ACC112 (cell line): Measurements from ENCODE around the gene MBP.

Experiments
- H2AFZ ChIP-seq: fragments of 200-600 bp; sonication (generic); one replicate; pipeline ENCODE4 v1.6.0; 2017; ENCODE audit warnings: antibody characterized with exemption, low read length; ENCODE audit not compliant: unreplicated experiment
- H3K27ac ChIP-seq: fragments of 200-600 bp; sonication (generic); 2 replicates; pipeline ENCODE4 v1.5.1; 2014; ENCODE audit warnings: low read depth, mild to moderate bottlenecking, antibody characterized with exemption, low read length, moderate library complexity
- H3K27me3 ChIP-seq: fragments of 200-600 bp; sonication (generic); 2 replicates; pipeline ENCODE4 v1.6.1; 2014; ENCODE audit warnings: mild to moderate bottlenecking, antibody characterized with exemption, low read length, moderate library complexity, mixed read lengths; ENCODE audit not compliant: insufficient read depth
- H3K36me3 ChIP-seq: fragments of 200-600 bp; sonication (generic); 2 replicates; pipeline ENCODE4 v1.6.1; 2016; ENCODE audit warnings: mild to moderate bottlenecking, antibody characterized with exemption, low read length, moderate library complexity, mixed read lengths; ENCODE audit not compliant: insufficient read depth
- H3K4me1 ChIP-seq: fragments of 200-600 bp; sonication (generic); one replicate; pipeline ENCODE4 v1.6.1; 2016; ENCODE audit warnings: low read length, mixed read lengths; ENCODE audit not compliant: insufficient read depth, unreplicated experiment, control insufficient read depth
- H3K4me3 ChIP-seq: fragments of 200-600 bp; sonication (generic); 2 replicates; pipeline ENCODE4 v1.5.1; 2014; ENCODE audit warnings: mild to moderate bottlenecking, low read depth, low read length
- H3K79me2 ChIP-seq: fragments of 200-600 bp; sonication (generic); one replicate; pipeline ENCODE4 v1.6.0; 2016; ENCODE audit warnings: low read length; ENCODE audit not compliant: control insufficient read depth, unreplicated experiment, insufficient read depth

Gene MBP

DNA sequence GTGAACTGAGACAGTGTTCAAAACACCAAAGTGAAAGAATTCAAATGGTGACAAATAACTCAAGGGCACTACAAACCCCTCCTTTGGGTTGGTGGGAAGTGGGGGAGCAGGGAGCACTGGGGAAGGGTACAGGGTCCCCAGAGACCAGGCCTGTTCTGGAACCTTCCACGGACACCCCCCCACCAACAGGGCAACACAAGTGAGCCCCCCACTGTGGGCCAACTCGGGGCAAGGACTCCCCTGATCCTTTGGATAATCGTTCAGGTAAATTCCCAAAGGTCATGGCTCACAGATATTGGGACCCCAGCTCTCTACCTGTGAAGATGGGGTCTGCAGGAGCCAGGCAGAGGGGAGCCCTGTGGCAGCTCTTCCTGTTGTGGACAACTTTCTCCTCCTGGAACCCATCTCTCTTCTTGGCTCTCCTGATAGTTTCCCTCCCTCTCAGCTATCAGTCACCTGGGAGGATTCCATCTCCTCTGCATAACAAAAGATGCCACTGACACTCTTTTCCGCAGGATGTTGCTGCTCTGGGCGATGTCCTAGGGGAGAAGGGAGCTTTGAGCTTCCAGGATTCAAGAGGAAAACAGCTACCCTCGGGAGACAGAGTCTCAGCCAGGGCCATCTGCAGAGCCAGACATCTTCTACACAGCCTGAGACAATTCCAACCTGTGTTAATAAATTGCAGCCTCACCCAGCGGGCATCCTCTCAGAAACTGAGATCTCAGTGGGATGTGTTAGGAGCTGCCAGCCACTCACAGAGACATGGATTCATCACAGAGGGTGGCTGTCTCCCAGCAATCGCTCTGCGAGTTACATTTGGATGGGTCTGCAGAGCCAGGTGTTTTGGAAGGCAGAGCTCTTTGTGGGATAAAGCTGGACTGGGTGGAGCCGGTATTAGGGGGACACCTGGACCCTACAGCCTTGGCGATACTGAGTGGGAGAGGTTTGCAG lies 35.4 kb downstream of the MBP start:
- H3K36me3 ChIP-seq: no peaks in the 10 kb centered on the region
- no peak overlapping the region for H3K27ac ChIP-seq
- H3K79me2 ChIP-seq: no peaks in the 10 kb centered on the region
- H3K4me3 ChIP-seq: no peak overlapping the region
- H3K27me3 ChIP-seq: no peaks in the 10 kb centered on the region
- H2AFZ ChIP-seq: no peak overlapping the region
- H3K4me1 ChIP-seq: peaks cover 17% of the 10 kb centered on the region

DNA sequence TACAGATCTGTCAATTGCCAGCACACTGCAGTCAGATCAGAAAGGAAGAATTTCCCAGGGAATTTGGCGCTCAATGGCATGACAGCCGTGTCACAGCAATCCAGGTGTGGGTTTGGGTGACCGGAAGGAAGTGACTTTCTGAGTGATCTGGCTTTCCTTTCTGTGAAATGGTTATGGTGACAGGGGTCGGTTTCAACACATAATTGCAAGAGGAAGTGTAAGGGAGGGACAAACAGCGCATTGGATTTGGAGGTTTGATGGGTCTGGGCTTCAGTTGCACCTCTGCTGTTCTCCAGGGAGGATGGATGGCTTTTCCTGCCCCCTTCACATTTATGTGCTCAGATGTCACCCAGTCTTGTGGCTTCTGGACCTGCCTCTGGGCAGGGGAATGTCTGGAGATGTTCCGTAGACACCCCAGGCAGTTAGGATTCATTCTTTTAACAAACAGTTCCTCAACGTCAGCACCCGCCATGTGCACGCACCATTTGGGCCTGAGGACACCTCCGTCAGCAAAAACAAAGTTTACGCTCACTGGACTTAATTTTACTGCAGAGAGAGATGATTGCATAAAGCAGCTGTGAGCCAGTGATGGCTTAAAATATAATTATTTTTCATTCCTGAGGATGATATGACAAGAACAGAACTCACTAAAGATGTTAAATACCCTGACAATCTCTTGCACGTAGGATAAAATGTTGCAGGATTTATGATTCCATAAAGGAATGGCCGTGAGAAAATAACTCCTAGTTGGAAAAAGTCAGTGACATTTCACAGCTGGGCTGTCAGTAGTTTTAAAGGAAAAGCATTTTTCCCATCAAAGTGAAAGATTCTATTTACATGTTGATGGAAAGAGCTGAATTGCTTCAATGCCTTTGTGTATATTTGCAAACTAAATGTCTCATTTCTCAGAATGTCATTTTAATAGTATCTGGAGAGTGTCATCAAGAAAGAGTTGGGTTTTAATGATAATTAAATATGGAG lies 36.9 kb downstream of the MBP start:
- Histone ChIP-seq H2AFZ (no peak overlapping the region), H3K27me3 (no peaks in the 10 kb centered on the region), H3K36me3 (no peaks in the 10 kb centered on the region), H3K4me1 (peaks cover 5% of the 10 kb centered on the region), H3K79me2 (no peaks in the 10 kb centered on the region), H3K27ac (no peak overlapping the region), H3K4me3 (no peak overlapping the region)

DNA sequence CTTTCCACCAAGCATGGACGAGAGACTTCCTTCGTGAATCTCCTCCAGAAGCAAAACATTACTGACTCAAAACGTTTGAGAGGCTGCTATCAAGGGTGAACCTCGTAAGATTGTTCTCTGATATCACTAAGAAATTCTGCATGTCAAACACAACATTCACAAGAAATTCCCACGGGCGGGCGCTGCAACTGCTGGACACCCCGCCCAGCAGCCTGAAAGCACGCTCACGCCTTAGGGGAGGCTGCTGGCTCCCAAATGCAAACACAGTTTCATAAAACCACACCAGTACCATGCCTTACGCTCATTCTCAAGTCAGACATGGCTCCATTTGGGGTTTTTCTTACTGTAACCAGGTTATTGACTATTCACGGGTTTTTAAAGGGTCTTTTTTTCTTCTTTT lies 39.0 kb downstream of the MBP start:
- H3K79me2 ChIP-seq: no peaks in the 10 kb centered on the region
- no peak overlapping the region for H3K4me3 ChIP-seq
- no peaks in the 10 kb centered on the region for H3K36me3 ChIP-seq
- no peak overlapping the region for H2AFZ ChIP-seq
- no peak overlapping the region for H3K27ac ChIP-seq
- no peaks in the 10 kb centered on the region for H3K27me3 ChIP-seq
- no peaks in the 10 kb centered on the region for H3K4me1 ChIP-seq

DNA sequence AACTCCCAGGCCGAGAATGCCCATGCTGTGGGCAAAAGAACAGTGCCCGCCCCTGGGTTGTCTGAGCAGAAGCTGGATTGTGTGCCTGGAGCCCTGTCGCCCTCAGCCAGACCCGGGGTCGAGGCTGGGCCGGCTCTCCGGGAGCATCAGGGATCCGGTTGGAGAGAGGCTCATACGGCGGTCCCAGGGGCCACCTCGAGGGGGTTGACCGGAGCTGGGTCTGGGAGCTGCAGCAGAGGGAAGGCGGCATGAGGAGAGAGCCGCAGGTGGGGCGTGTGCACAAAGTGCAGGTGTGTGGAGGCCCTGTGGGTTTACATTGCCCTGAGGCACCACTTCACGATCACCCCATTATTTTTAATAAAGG lies 39.5 kb downstream of the MBP start:
- Histone ChIP-seq H2AFZ (no peak overlapping the region), H3K4me1 (peaks cover under 1% of the 10 kb centered on the region), H3K4me3 (no peak overlapping the region), H3K79me2 (no peaks in the 10 kb centered on the region), H3K27ac (no peak overlapping the region), H3K27me3 (no peaks in the 10 kb centered on the region), H3K36me3 (no peaks in the 10 kb centered on the region)

DNA sequence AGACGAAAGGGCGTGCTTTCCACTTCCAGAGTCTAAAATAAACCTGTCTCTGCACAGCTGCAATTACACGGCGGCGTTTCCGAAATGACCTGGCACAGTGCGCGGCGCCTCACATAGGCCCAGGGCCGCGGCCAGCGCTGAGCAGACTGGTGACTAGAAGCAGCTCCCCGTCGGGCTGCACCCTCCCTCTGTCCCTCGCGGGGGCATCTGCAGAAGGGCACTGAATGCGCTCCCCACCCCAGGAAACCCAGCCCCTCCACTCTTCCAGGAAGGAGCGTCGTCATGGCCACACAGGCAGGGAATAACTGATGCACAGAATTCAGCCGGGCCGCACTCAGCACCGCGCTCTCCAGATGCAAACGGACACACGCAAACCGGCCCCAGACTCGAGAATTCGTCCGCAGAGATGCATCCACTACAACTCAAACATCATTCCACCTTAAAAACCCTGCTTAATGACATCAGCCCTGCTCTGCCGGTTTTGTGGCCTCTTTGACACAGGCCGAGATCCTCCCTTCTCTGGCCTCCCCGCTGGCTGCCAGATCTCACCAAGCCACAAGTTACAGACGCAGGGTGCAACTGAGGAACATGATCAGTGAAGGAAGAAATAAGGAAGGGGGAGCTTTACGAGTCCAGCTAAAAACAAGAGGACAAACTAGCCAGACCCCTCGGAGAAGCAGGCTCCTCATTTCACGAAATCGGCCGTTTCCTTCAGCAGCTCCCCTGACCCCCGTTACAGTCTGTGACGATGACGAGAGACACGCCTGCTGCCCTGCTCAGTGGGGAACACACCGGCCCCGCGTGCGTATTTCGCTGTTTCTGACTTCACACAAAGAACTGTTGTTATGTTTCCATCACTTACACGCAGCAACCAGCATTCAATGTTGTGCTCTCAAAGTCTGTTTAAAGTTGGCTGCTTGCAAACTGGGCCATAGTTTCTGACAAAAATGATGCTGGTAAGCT lies 40.2 kb downstream of the MBP start:
- Histone ChIP-seq H3K27me3 (no peaks in the 10 kb centered on the region), H3K4me3 (no peak overlapping the region), H3K4me1 (peaks cover 7% of the 10 kb centered on the region), H3K79me2 (no peaks in the 10 kb centered on the region), H3K27ac (no peak overlapping the region), H3K36me3 (no peaks in the 10 kb centered on the region), H2AFZ (no peak overlapping the region)

DNA sequence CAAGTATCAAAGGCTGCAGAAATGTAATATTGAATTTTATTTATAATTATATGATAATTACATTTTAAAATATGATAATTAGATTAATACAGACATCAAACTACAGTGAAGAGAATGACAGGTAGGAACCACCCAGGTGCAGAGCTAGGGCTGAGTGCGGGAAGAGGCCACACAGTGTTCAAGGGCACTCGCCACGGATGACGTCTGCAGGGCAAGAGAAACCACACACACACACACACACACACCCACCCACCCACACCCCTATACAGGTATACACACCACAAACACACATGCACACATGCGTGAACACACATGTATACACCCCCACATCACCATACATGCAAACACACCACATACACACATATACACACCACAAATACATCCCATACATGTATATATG lies 41.2 kb downstream of the MBP start:
- H3K27ac ChIP-seq: no peak overlapping the region
- no peaks in the 10 kb centered on the region for H3K36me3 ChIP-seq
- no peaks in the 10 kb centered on the region for H3K79me2 ChIP-seq
- no peak overlapping the region for H3K4me3 ChIP-seq
- H2AFZ ChIP-seq: no peak overlapping the region
- H3K27me3 ChIP-seq: no peaks in the 10 kb centered on the region
- H3K4me1 ChIP-seq: peaks cover 17% of the 10 kb centered on the region

DNA sequence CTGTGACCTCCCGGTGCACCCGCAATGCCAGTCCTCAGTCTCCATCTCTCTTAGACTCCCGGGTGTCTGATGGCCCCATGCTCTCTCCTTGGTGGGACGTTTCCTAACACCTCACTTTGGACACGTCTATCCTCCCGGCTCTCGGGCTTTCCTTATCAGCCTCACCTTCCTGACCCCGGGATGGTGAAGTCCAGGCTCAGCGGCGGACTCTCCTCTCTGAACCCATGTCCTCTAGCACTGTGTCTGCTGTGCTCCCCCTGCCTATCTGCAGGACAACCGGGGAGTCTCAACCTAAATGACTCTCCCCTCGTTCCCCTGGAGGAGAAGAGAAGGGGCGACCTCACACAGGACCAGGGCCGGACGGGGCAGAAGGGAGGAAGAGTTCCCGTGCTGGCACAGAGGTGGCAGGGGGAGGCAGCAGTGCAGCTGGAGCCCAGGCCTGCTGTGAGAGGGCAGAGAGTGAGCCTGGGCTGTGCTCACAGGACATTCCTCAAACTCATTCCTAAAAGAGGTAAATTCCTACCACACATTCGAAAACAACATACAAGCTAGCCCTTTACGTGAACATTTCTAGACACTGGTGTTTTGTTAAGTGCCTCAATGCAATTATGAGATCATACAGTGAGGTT lies 41.9 kb downstream of the MBP start:
- Histone ChIP-seq H3K4me3 (no peak overlapping the region), H3K27ac (no peak overlapping the region), H3K79me2 (no peaks in the 10 kb centered on the region), H3K4me1 (peaks cover 24% of the 10 kb centered on the region), H2AFZ (no peak overlapping the region), H3K36me3 (no peaks in the 10 kb centered on the region), H3K27me3 (no peaks in the 10 kb centered on the region)

DNA sequence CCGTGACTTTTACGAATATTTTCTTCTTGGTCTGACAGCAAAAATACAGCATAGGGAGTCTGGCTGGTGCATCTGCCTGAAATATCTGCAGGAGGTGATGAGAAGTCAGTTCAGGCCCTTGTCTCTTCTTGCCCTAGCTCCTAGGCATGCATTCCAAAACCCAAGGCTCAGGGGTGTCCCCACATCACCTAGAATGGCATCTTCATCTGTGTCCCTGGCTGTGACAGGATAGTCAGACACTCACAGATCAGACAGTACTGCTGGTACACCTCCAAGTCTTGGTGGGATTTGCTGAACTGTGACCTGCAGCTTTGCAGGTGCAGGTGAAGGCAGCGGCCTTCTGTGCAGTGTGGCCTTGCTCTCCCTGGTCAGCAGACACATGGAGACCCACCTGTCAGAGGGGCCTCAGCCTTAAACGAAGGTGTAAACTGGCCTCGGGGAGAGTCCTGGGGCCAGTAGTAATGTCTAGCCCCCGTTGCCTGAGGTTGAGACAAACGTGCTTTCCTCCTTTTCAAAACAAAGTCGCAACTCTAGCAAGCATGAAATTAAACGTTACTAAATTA lies 42.8 kb downstream of the MBP start:
- Histone ChIP-seq H3K79me2 (no peaks in the 10 kb centered on the region), H3K36me3 (no peaks in the 10 kb centered on the region), H2AFZ (no peak overlapping the region), H3K27ac (no peak overlapping the region), H3K4me1 (peaks cover 33% of the 10 kb centered on the region), H3K27me3 (no peaks in the 10 kb centered on the region), H3K4me3 (no peak overlapping the region)

DNA sequence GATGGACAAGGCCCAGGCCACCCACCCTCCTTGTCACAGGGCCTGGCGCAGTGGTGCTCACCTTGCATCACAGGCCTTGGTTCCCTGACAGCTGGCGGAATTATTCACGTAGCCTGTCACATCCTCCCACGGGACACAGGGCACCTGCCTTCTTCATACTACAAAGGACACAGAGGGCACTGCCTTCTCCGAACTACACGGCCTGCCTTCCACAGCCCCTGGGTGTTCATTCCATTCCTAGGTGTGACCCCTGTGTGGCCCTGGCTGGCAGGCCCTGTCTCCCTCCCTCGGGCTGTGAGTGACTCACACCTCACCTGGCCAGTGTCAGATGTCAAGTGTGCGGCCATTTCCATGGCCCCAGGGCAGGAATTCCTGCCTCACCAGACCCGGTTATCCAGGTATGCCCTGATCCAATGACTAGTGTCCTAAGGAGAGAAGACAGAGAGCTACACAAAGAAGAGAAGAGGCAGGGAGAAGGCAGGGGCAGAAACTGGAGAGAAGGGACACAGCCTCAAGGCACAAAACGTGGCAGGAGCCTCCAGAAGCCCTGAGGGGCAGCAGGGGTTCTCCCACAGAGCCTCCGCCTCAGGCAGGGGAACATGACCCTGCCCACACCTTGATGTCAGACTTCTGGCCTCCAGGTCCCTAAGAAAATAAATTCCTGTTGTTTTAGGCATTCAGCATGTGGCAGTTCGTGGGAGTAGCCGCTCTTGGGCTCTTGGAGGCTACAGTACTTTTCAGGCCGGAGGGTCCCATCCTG lies 43.4 kb downstream of the MBP start:
- Histone ChIP-seq H3K4me1 (peaks cover 37% of the 10 kb centered on the region), H2AFZ (no peak overlapping the region), H3K4me3 (no peak overlapping the region), H3K36me3 (no peaks in the 10 kb centered on the region), H3K27ac (no peak overlapping the region), H3K27me3 (no peaks in the 10 kb centered on the region), H3K79me2 (no peaks in the 10 kb centered on the region)
